IMR-90 (cell line): Measurements from ENCODE around the gene PLB1. TPM values are rescaled to one million over a fixed set of nuclear protein-coding genes. Genes with fewer than 3 reads are reported as not detected.

ENCODE experiments used
- ATAC-seq: fragments of 200-7000 bp; cut with Tn5 transposase; 2 replicates; pipeline ENCODE4 v1.9.1; 2020; ENCODE audit warnings: low read depth, mild to moderate bottlenecking, moderate library complexity
- BruUV-seq: library from RNA; stranded (reverse); fragments of 400-500 nt; replicated peaks from 2 replicates; lab custom pipeline; 2021; lab: Mats Ljungman, UMichigan
- CTCF ChIA-PET: fragments of 300-600 bp; formaldehyde crosslinking; extraction: SDS; loops from one replicate; lab custom pipeline; 2021; ENCODE audit warnings: antibody characterized with exemption; lab: Yijun Ruan, JAX
- POLR2A ChIA-PET: fragments of 300-600 bp; sonication (Branson Sonifier 250); formaldehyde crosslinking; loops from one replicate; lab custom pipeline; 2022; ENCODE audit warnings: antibody characterized with exemption; ENCODE audit not compliant: unreplicated experiment; lab: Charles Lee
- DNase-seq: peaks from one replicate; pipeline ENCODE4 v3.0.0; 2013
- H2AFZ ChIP-seq: replicated peaks from 2 replicates; pipeline ENCODE3; 2013; ENCODE audit warnings: low read length, mild to moderate bottlenecking; ENCODE audit not compliant: poor library complexity
- H2AK5ac ChIP-seq: 2 replicates; pipeline ENCODE4 v1.6.1; 2013; ENCODE audit warnings: low read depth, low read length, inconsistent platforms
- H2AK9ac ChIP-seq: replicated peaks from 2 replicates; pipeline ENCODE3; 2013; ENCODE audit warnings: mild to moderate bottlenecking, low read depth, low read length, moderate library complexity; ENCODE audit not compliant: poor library complexity
- H2BK120ac ChIP-seq: 2 replicates; pipeline ENCODE4 v1.6.1; 2013; ENCODE audit warnings: low read depth, low read length, inconsistent platforms
- H2BK15ac ChIP-seq: 3 replicates; pipeline ENCODE4 v1.6.1; 2013; ENCODE audit warnings: low read depth, low read length, inconsistent platforms
- H2BK20ac ChIP-seq: 2 replicates; pipeline ENCODE4 v1.6.1; 2013; ENCODE audit warnings: low read depth, mild to moderate bottlenecking, inconsistent platforms, low read length, moderate library complexity
- H2BK5ac ChIP-seq: 2 replicates; pipeline ENCODE4 v1.6.1; 2013; ENCODE audit warnings: mild to moderate bottlenecking, low read depth, low read length, inconsistent platforms; ENCODE audit not compliant: poor library complexity, severe bottlenecking
- H3K14ac ChIP-seq: replicated peaks from 2 replicates; pipeline ENCODE4 v1.6.1; 2013; ENCODE audit warnings: low read depth, low read length, inconsistent platforms
- H3K18ac ChIP-seq: 2 replicates; pipeline ENCODE4 v1.6.1; 2013; ENCODE audit warnings: low read depth, low read length, control low read depth
- H3K23ac ChIP-seq: 2 replicates; pipeline ENCODE4 v1.6.1; 2013; ENCODE audit warnings: low read depth, low read length, inconsistent platforms
- H3K27ac ChIP-seq: 2 replicates; pipeline ENCODE4 v1.5.1; 2013; ENCODE audit warnings: mild to moderate bottlenecking, control low read depth, low read length; ENCODE audit not compliant: insufficient read depth
- H3K27me3 ChIP-seq: 2 replicates; pipeline ENCODE4 v1.6.1; 2013; ENCODE audit warnings: low read length; ENCODE audit not compliant: control insufficient read depth, insufficient read depth
- H3K36me3 ChIP-seq: 2 replicates; pipeline ENCODE4 v1.6.1; 2013; ENCODE audit warnings: low read length, mixed read lengths; ENCODE audit not compliant: control insufficient read depth, insufficient read depth
- H3K4ac ChIP-seq: 2 replicates; pipeline ENCODE4 v1.6.1; 2013; ENCODE audit warnings: low read depth, low read length, inconsistent platforms
- H3K4me1 ChIP-seq: 2 replicates; pipeline ENCODE4 v1.6.1; 2013; ENCODE audit warnings: low read length, mixed read lengths; ENCODE audit not compliant: control insufficient read depth, insufficient read depth
- H3K4me2 ChIP-seq: 2 replicates; pipeline ENCODE4 v1.6.1; 2013; ENCODE audit warnings: low read depth, mild to moderate bottlenecking, control low read depth, low read length, moderate library complexity
- H3K4me3 ChIP-seq: 2 replicates; pipeline ENCODE4 v1.5.1; 2013; ENCODE audit warnings: low read depth, mild to moderate bottlenecking, control low read depth, low read length, moderate library complexity; ENCODE audit not compliant: insufficient read depth
- H3K56ac ChIP-seq: 2 replicates; pipeline ENCODE4 v1.6.1; 2013; ENCODE audit warnings: low read length, inconsistent platforms; ENCODE audit not compliant: insufficient read depth; ENCODE audit errors: extremely low read depth
- H3K79me1 ChIP-seq, 2 experiments: 2 replicates each; pipeline ENCODE4 v1.6.1; 2013; ENCODE audit warnings: low read length in 2 of 2, inconsistent platforms in 1 of 2, low read depth in 1 of 2
- H3K9ac ChIP-seq: 2 replicates; pipeline ENCODE4 v1.6.1; 2013; ENCODE audit warnings: low read depth, low read length, control low read depth
- H3K9me1 ChIP-seq: 2 replicates; pipeline ENCODE4 v1.6.1; 2013; ENCODE audit warnings: low read length, inconsistent platforms; ENCODE audit not compliant: insufficient read depth
- H3K9me3 ChIP-seq: 2 replicates; pipeline ENCODE4 v1.6.1; 2013; ENCODE audit warnings: low read length; ENCODE audit not compliant: control insufficient read depth, insufficient read depth
- H4K20me1 ChIP-seq: 2 replicates; pipeline ENCODE4 v1.6.1; 2013; ENCODE audit warnings: low read length, inconsistent platforms; ENCODE audit not compliant: insufficient read depth
- H4K5ac ChIP-seq: 2 replicates; pipeline ENCODE4 v1.6.1; 2013; ENCODE audit warnings: mild to moderate bottlenecking, low read depth, low read length, control low read depth
- H4K8ac ChIP-seq, 2 experiments: 2 replicates each; pipeline ENCODE4 v1.6.1; 2013; ENCODE audit warnings: low read depth in 2 of 2, low read length in 2 of 2, control low read depth in 1 of 2, inconsistent platforms in 1 of 2
- H4K91ac ChIP-seq: 2 replicates; pipeline ENCODE4 v1.6.1; 2013; ENCODE audit warnings: low read depth, low read length, inconsistent platforms; ENCODE audit not compliant: insufficient read depth
- MAZ ChIP-seq: IDR thresholded peaks from 2 replicates; pipeline ENCODE4 v1.6.1; 2012; ENCODE audit warnings: low read depth, mild to moderate bottlenecking, low read length, improper control_type of control experiment, moderate library complexity, borderline replicate concordance
- MXI1 ChIP-seq: IDR thresholded peaks from 2 replicates; pipeline ENCODE4 v1.6.1; 2012; ENCODE audit warnings: low read depth, mild to moderate bottlenecking, low read length, moderate library complexity, borderline replicate concordance
- NFE2L2 ChIP-seq: fragments of 150-350 bp; IDR thresholded peaks from 2 replicates; pipeline ENCODE4 v1.6.1; 2016; ENCODE audit warnings: low read depth, mild to moderate bottlenecking, low read length
- POLR2A ChIP-seq: IDR thresholded peaks from 2 replicates; pipeline ENCODE4 v1.6.1; 2012; ENCODE audit warnings: mild to moderate bottlenecking, low read depth, low read length
- RAD21 ChIP-seq: IDR thresholded peaks from 2 replicates; pipeline ENCODE4 v1.6.1; 2012; ENCODE audit warnings: low read length, improper control_type of control experiment
- WGBS, 2 experiments: methylation state at CpG; one replicate each; pipeline versions ENCODE4 v1.1.5 to v1.1.7; 2013; ENCODE audit warnings: missing lambda C conversion rate in 2 of 2; ENCODE audit not compliant: insufficient read length in 1 of 2; ENCODE audit errors: extremely low coverage in 2 of 2; 5-methylcytosine and 5-hydroxymethylcytosine counted together
- dilution Hi-C: fragments of 300-500 bp; cut with HindIII; formaldehyde crosslinking; loops from one replicate; pipeline ENCODE4 v1.14.3; 2018; ENCODE audit warnings: low sequenced_read_pairs; ENCODE audit not compliant: unreplicated experiment
- in situ Hi-C: fragments of 300-500 bp; cut with MboI; formaldehyde crosslinking; loops from 3 replicates; pipeline ENCODE4 v1.14.3; 2019; ENCODE audit warnings: low sequenced_read_pairs, inconsistent platforms, mixed read lengths
- intact Hi-C: fragments of 100-400 bp; cut with micrococcal nuclease; formaldehyde crosslinking; loops from 2 replicates; pipeline ENCODE4 v1.10.0; 2022
- polyA plus RNA-seq, 3 experiments: library from polyadenylated mRNA; depleted of rRNA; stranded (reverse); fragments of >200 nt; gene quantifications; 2 replicates each; pipeline ENCODE4 v1.2.3, GENCODE V29; 2012; ENCODE audit warnings: low replicate concordance in 1 of 3
- total RNA-seq: library from RNA; depleted of rRNA; stranded (reverse); fragments of >200 nt; gene quantifications from 2 replicates; pipeline ENCODE4 v1.2.3, GENCODE V29; 2012
- TF ChIP-seq, protein P1 (sequence below): fragments of 150-350 bp; IDR thresholded peaks from 2 replicates; pipeline ENCODE4 v1.6.1; 2016; ENCODE audit warnings: low read depth, mild to moderate bottlenecking, low read length, moderate library complexity, borderline replicate concordance

Gene PLB1
- total and polyA plus RNA-seq, 2 of the 4 experiments (the other 2 are of a cell fraction), result 0.74 to 0.90 TPM

DNA sequence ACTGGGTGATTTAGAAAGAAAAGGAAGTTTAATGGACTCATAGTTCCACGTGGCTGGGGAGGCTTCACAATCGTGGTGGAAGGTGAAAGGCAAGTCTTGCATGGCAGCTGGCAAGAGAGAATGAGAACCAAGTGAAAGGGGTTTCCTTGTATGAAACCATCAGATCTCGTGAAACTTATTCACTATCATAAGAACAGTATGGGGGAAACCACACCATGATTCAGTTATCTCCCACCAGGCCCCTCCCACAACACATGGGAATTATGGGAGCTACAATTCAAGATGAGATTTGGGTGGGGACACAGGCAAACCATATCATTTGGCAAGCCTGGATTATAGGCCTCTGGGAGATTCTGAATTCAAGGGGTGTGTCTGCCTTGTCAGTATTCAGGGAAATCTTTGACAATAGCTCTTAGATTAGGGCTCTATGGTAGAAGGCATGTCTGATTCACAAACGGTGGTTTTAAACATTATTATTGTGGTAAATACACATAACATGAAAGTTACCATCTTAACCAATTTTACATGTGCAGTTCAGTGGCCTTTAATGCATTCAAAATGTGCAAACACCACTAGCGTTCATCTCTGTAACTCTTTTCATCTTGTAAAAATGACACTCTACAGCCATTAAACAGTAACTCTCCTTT is 15.3 kb upstream of the PLB1 start:
- 70% methylated on average over 2 of the region's 5 CpGs; no CpG with 5 or more reads in 1 of the 2 experiments for WGBS, 2 experiments
- no peak overlapping the region for H2AK5ac ChIP-seq
- ATAC-seq (no peak), DNase-seq (no peak)
- no peak overlapping the region for H2BK5ac ChIP-seq
- H3K9me1 ChIP-seq, result no peaks in the 10 kb centered on the region
- no TSS peak for BruUV-seq
- no peaks in the 10 kb centered on the region for H3K4me1 ChIP-seq
- POLR2A ChIA-PET, result no interaction called here
- no peak overlapping the region for H2AFZ ChIP-seq
- H3K23ac ChIP-seq, result no peak overlapping the region
- H4K8ac ChIP-seq, result no peak overlapping the region
- H3K9me3 ChIP-seq, result no peaks in the 10 kb centered on the region
- no peaks in the 10 kb centered on the region for H4K20me1 ChIP-seq
- CTCF ChIA-PET, result no interaction called here
- no peaks in the 10 kb centered on the region for H3K79me1 ChIP-seq
- H3K4me2 ChIP-seq, result no peak overlapping the region
- H3K9ac ChIP-seq, result no peak overlapping the region
- no peak overlapping the region for H4K5ac ChIP-seq
- peaks cover 25% of the 10 kb centered on the region for H3K27me3 ChIP-seq
- intact Hi-C loops (no loop called here), dilution Hi-C loops (no loop called here), in situ Hi-C loops (no loop called here)
- no peak overlapping the region for H3K56ac ChIP-seq
- no peaks in the 10 kb centered on the region for H3K36me3 ChIP-seq
- H3K27ac ChIP-seq, result no peak overlapping the region
- H2AK9ac ChIP-seq, result no peak overlapping the region
- H2BK15ac ChIP-seq, result no peak overlapping the region
- no peak overlapping the region for H3K18ac ChIP-seq
- H4K91ac ChIP-seq, result no peak overlapping the region
- no peak overlapping the region for H2BK120ac ChIP-seq
- H3K4ac ChIP-seq, result no peak overlapping the region
- no peak overlapping the region for H3K4me3 ChIP-seq
- H2BK20ac ChIP-seq, result no peak overlapping the region
- H3K14ac ChIP-seq, result no peak overlapping the region
- TF ChIP-seq RAD21 (no peak), NFE2L2 (no peak), MAZ (no peak), POLR2A (no peak), MXI1 (no peak)
- TF ChIP-seq, protein P1, sequence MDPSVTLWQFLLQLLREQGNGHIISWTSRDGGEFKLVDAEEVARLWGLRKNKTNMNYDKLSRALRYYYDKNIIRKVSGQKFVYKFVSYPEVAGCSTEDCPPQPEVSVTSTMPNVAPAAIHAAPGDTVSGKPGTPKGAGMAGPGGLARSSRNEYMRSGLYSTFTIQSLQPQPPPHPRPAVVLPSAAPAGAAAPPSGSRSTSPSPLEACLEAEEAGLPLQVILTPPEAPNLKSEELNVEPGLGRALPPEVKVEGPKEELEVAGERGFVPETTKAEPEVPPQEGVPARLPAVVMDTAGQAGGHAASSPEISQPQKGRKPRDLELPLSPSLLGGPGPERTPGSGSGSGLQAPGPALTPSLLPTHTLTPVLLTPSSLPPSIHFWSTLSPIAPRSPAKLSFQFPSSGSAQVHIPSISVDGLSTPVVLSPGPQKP, result no peak
